A673 (cell line): Measurements from ENCODE around the gene FGGY. TPM values are rescaled to one million over a fixed set of nuclear protein-coding genes. Genes with fewer than 3 reads are reported as not detected.
A peak's percentile ranks its signal among the peaks of the same experiment; 100 is the strongest.

Experiments
- BruUV-seq: library from RNA; stranded (reverse); fragments of 400-500 nt; replicated peaks from 2 replicates; lab custom pipeline; 2021; lab: Mats Ljungman, UMichigan
- CTCF ChIA-PET: fragments of 300-600 bp; sonication (Branson Sonifier 250); formaldehyde crosslinking; loops from one replicate; lab custom pipeline; 2022; ENCODE audit warnings: antibody characterized with exemption; lab: Charles Lee
- POLR2A ChIA-PET: fragments of 300-600 bp; sonication (Branson Sonifier 250); formaldehyde crosslinking; loops from one replicate; lab custom pipeline; 2022; ENCODE audit warnings: antibody characterized with exemption; ENCODE audit not compliant: low non-redundant PET; lab: Charles Lee
- DNase-seq: peaks from one replicate; pipeline ENCODE4 v3.0.0-alpha.2; 2015; ENCODE audit warnings: low spot score
- H3K27ac ChIP-seq: fragments of 200-600 bp; sonication (generic); 2 replicates; pipeline ENCODE4 v1.5.1; 2016; ENCODE audit warnings: mixed run types, low read depth, mild to moderate bottlenecking, mixed read lengths, antibody characterized with exemption, low read length; ENCODE audit not compliant: poor library complexity, severe bottlenecking
- H3K27me3 ChIP-seq: fragments of 200-600 bp; sonication (generic); replicated peaks from 2 replicates; pipeline ENCODE4 v1.6.1; 2017; ENCODE audit warnings: mixed run types, low read depth, mild to moderate bottlenecking, mixed read lengths, antibody characterized with exemption, low read length; ENCODE audit not compliant: insufficient read depth, poor library complexity
- H3K36me3 ChIP-seq: fragments of 200-600 bp; sonication (generic); 2 replicates; pipeline ENCODE4 v1.6.1; 2016; ENCODE audit warnings: mixed run types, mild to moderate bottlenecking, mixed read lengths, antibody characterized with exemption, low read length; ENCODE audit not compliant: insufficient read depth, poor library complexity, severe bottlenecking
- H3K4me1 ChIP-seq: fragments of 200-600 bp; sonication (generic); 2 replicates; pipeline ENCODE4 v1.6.1; 2017; ENCODE audit warnings: mixed run types, mild to moderate bottlenecking, mixed read lengths, antibody characterized with exemption, low read length; ENCODE audit not compliant: insufficient read depth, poor library complexity, severe bottlenecking
- H3K4me3 ChIP-seq: fragments of 200-600 bp; sonication (generic); 2 replicates; pipeline ENCODE4 v1.5.1; 2016; ENCODE audit warnings: low read depth, mixed run types, mild to moderate bottlenecking, mixed read lengths, low read length; ENCODE audit not compliant: poor library complexity, severe bottlenecking
- H3K9me3 ChIP-seq: fragments of 200-600 bp; sonication (generic); 2 replicates; pipeline ENCODE4 v1.6.1; 2016; ENCODE audit warnings: mixed run types, low read depth, mild to moderate bottlenecking, mixed read lengths, antibody characterized with exemption, low read length; ENCODE audit not compliant: poor library complexity, severe bottlenecking
- EZH2 ChIP-seq: fragments of 200-600 bp; sonication (generic); IDR thresholded peaks from 2 replicates; pipeline ENCODE4 v1.6.1; 2017; ENCODE audit warnings: borderline replicate concordance, low read depth, mild to moderate bottlenecking, mixed read lengths, antibody characterized with exemption, low read length; ENCODE audit not compliant: poor library complexity, severe bottlenecking
- intact Hi-C: fragments of 100-400 bp; cut with micrococcal nuclease; formaldehyde crosslinking; loops from one replicate; pipeline ENCODE4 v1.10.0; 2022; ENCODE audit not compliant: unreplicated experiment
- total RNA-seq: library from RNA; stranded (reverse); gene quantifications from 2 replicates; pipeline ENCODE4 v1.2.3, GENCODE V29; 2021
- TF ChIP-seq, protein P1 (sequence below): fragments of 300-800, 200-600 bp; sonication (generic); conservative IDR thresholded peaks from 2 replicates; pipeline ENCODE4 v1.5.1; 2017; ENCODE audit warnings: low read depth, mild to moderate bottlenecking, antibody characterized with exemption, low read length, moderate library complexity, mixed read lengths

FGGY gene
- total RNA-seq, 1 experiment from 2014 or later = 2.6 TPM

DNA sequence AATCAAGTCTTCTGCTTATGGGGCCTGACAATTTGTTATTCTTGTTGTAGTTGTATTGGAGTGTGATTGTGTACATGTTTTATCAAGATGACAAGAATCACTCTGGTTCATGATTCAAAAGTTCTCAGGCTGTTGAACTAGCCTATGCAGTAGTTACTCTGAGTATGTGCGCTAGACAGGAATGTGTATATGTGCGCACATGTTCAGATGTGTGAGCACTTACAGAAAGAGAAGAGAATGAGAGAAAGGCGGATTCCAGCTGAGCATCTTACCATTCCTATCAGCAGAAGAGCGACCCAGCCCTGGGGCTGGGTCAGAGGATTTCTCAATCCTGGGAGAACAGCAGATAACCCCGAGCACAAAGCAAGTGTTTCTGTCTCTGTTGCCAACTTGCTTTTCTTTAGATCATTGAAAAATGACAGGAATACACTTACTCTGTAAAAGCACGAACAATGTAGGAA lies 407.1 kb downstream of the FGGY start:
- TF ChIP-seq EZH2 = no peak
- TF ChIP-seq, protein P1, sequence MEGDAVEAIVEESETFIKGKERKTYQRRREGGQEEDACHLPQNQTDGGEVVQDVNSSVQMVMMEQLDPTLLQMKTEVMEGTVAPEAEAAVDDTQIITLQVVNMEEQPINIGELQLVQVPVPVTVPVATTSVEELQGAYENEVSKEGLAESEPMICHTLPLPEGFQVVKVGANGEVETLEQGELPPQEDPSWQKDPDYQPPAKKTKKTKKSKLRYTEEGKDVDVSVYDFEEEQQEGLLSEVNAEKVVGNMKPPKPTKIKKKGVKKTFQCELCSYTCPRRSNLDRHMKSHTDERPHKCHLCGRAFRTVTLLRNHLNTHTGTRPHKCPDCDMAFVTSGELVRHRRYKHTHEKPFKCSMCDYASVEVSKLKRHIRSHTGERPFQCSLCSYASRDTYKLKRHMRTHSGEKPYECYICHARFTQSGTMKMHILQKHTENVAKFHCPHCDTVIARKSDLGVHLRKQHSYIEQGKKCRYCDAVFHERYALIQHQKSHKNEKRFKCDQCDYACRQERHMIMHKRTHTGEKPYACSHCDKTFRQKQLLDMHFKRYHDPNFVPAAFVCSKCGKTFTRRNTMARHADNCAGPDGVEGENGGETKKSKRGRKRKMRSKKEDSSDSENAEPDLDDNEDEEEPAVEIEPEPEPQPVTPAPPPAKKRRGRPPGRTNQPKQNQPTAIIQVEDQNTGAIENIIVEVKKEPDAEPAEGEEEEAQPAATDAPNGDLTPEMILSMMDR = no peak
- H3K4me1 ChIP-seq = peaks cover 23% of the 10 kb centered on the region
- no peaks in the 10 kb centered on the region for H3K36me3 ChIP-seq
- ChIA-PET POLR2A (no interaction called here), CTCF (interaction anchor here (1.1 kb wide), 1 partner anchor 15 kb away, joined by 4 read pairs; no protein-coding TSS in a partner anchor)
- intact Hi-C loops = loop anchor here (5.0 kb wide), 2 partner anchors 53 to 1187 kb away; no protein-coding TSS in a partner anchor
- DNase-seq = no peak
- BruUV-seq = no TSS peak
- no peaks in the 10 kb centered on the region for H3K9me3 ChIP-seq
- H3K4me3 ChIP-seq = no peak overlapping the region
- H3K27me3 ChIP-seq = no peaks in the 10 kb centered on the region
- no peak overlapping the region for H3K27ac ChIP-seq

DNA sequence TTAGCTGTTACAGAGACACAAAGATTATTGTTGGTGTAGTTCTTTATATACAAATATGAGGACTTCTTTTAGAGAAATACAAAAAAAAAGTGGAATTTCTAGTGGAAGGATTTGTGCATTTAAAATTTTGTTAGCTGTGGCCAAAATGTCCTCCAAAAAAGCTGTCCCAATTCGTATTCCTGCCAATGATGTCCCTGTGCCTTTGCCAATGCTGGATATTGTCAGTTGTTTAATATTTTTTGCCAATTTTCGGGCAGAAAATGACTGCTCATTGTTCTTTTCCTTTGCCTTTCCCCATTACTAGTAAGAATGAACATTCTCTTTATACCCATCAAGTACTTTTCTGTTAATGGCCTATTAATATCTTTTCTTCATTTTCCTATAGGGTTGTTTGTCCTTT lies 407.8 kb downstream of the FGGY start:
- Histone ChIP-seq H3K9me3 (no peaks in the 10 kb centered on the region), H3K4me1 (peaks cover 23% of the 10 kb centered on the region), H3K36me3 (no peaks in the 10 kb centered on the region), H3K27me3 (no peaks in the 10 kb centered on the region), H3K4me3 (no peak overlapping the region), H3K27ac (no peak overlapping the region)
- TF ChIP-seq, protein P1 = no peak
- TF ChIP-seq EZH2 = no peak
- ChIA-PET POLR2A (no interaction called here), CTCF (interaction anchor here (1.1 kb wide), 1 partner anchor 14 kb away, joined by 4 read pairs; no protein-coding TSS in a partner anchor)
- BruUV-seq = no TSS peak
- intact Hi-C loops = loop anchor here (5.0 kb wide), 2 partner anchors 53 to 1187 kb away; no protein-coding TSS in a partner anchor
- no peak for DNase-seq

DNA sequence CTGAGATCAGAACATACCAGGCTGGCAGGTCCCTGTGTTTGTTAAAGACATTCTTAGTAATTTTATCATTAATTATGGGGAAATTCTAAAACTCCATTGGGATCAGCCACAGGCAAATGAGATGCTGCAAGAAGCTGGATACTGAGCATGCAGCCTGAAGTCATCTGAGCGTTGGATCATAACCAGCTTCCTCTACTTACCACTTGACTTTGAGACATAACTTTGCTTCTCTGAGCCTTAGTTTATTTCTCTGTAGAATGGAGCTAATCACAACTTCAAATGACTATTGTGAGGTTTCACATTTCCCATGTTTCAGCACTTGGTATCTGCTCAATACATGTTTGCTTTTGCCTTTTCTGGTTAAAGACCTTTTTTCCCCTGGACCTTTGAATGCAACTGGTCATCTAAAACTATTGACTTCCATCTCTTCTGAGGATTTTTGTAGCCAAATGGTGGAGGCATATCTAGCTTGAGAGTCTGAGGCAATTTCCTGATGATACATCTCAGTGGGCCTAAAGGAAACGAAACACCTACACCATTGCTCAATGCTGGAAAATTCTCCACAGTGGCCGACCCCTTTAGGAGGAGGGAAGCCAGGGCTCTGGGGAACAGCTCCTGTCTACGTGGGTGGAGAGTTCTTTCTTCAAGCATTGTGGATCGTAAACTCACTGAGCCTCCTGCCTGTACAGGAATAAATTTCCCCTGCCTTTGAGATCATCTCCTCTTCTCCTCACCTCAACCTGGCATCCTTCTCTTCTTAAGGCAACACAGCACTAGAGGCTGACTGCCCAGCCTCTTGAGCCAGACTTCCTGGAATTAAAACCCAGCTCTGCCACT lies 408.8 kb downstream of the FGGY start:
- ChIA-PET POLR2A (no interaction called here), CTCF (interaction anchor here (0.6 kb wide), 1 partner anchor 13 kb away, joined by 6 read pairs; no protein-coding TSS in a partner anchor)
- Histone ChIP-seq H3K4me1 (peaks cover 23% of the 10 kb centered on the region), H3K36me3 (no peaks in the 10 kb centered on the region), H3K27me3 (no peaks in the 10 kb centered on the region), H3K27ac (no peak overlapping the region), H3K4me3 (no peak overlapping the region), H3K9me3 (no peaks in the 10 kb centered on the region)
- TF ChIP-seq, protein P1 = no peak
- no peak for TF ChIP-seq EZH2
- intact Hi-C loops = no loop called here
- no TSS peak for BruUV-seq
- DNase-seq = peak; percentile 43
